NCI-H146 treated with DMSO at 0.1 percent for 48 hours (cell line): ENCODE results near the gene FOXRED2.
"Not testable (repeated sequence)": the region's sequence is repeated elsewhere in the genome, so short reads cannot be mapped to it uniquely, and the experiment has no call there.

ENCODE experiments used
- DNase-seq: peaks from one replicate; lab custom pipeline; 2025; ENCODE audit not compliant: unreplicated experiment; lab: John Stamatoyannopoulos, UW

The FOXRED2 gene

GRCh38 chr22:36452250-36452977 is 54.4 kb downstream of the FOXRED2 start:
- no peak for DNase-seq

- not testable (repeated sequence) for DNase-seq
Measured at GRCh38 chr22:36450923-36451322, 55.9 kb downstream of the FOXRED2 start.

GRCh38 chr22:36449596-36450175 is 57.2 kb downstream of the FOXRED2 start:
- DNase-seq, result no peak

- no peak for DNase-seq
Measured at GRCh38 chr22:36447632-36448031, 59.2 kb downstream of the FOXRED2 start.

GRCh38 chr22:36445158-36445668 is 61.6 kb downstream of the FOXRED2 start:
- DNase-seq, result no peak

- DNase-seq, result no peak
Measured at GRCh38 chr22:36443198-36443770, 63.6 kb downstream of the FOXRED2 start.

GRCh38 chr22:36442506-36443197 is 64.2 kb downstream of the FOXRED2 start:
- no peak for DNase-seq

- no peak for DNase-seq
Measured at GRCh38 chr22:36440429-36441002, 66.3 kb downstream of the FOXRED2 start.

- no peak for DNase-seq
Measured at GRCh38 chr22:36439481-36440271, 67.2 kb downstream of the FOXRED2 start.
